Measurements from ENCODE around the gene SMTNL2.
A peak's percentile ranks its signal among the peaks of the same experiment; 100 is the strongest.
"Not testable (repeated sequence)": the region's sequence is repeated elsewhere in the genome, so short reads cannot be mapped to it uniquely, and the experiment has no call there.

Gene SMTNL2

DNA sequence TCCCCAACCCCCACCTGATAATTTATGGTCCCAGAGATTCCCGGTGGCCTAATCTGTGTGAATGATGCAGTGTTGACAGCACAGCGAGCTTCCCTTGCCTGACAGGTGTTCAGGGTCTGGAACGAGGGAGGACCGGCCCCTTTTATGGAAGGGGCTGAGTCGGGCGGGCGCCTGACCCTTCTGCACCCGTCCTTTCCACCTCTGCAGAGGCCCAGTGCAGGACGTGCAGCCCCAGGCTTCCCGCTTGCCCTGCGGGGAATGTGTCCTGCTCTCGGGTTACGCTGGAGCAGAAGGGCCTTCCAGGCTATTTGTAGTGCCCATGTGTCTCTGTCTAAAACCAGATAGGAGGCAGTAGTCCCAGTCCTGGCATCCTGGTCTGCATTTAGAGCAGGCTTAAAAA lies 16.2 kb downstream of the SMTNL2 start:
- FAIRE-seq (no peak), DNase-seq (ENCODE audit: low spot score) (no peak)

DNA sequence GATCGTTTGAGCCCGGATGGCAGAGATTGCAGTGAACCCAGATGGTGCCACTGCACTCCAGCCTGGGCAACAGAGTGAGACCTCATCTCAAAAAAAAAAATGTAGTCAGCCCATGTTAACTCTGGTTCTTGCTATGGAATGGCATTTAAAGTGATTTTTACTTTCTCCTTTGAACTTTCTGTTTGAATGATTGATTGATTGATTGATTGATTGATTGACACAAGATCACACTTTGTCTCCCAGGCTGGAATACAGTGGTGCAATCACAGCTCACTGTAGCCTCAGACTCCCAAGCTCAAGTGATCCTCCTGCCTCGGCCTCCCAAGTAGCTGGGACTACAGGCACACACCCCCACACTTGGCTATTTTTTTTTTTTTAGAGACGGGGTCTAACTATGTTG lies 17.0 kb downstream of the SMTNL2 start:
- no peak for DNase-seq (ENCODE audit: low spot score)
- no peak for FAIRE-seq

DNA sequence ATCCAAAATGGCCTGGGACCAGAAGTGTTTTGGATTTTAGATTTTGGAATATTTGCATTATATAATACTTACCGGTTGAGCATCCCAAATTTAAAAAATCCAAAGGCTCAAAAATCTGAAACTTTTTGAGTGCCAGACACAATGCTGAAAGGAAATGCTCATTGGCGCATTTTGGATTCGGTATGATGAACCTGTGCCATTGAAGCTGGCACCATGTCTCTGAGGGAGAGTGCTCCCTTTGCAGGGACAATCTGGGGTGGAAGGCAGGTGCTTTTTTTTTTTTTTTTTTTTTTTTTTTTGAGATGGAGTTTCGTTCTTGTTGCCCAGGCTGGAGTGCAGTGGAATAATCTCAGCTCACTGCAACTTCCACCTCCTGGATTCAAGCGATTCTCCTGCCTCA lies 17.7 kb downstream of the SMTNL2 start:
- FAIRE-seq: no peak

DNA sequence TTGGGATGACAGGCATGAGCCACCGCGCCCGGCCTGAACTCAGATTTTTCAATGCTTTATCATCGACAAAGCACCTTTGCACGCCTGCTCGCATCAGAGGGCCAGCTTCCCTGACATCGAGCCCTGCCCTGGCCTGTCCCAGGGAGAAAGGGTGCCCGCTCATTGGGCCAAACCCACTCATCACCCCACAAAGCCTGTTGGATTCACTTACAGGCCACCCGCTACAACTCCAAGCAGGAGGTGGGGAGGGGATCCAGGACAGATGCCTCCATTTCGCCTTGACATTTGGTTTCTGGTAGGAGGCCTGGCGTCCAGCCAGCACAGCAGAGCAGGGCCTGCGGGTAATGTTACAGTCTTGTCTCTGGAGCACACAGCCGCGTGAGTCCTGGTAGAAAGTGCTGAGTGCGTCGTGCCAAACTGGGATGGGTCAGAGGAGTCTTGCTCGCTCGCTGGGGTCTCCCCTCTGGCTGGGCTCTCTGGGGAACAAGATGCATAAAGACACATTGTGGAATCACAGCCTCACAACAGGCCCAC lies 19.8 kb downstream of the SMTNL2 start:
- FAIRE-seq (no peak), DNase-seq (ENCODE audit: low spot score) (peak; percentile 43)

More for the DNA sequence above, 17.7 kb downstream of the SMTNL2 start:
- DNase-seq (ENCODE audit: low spot score): no peak

DNA sequence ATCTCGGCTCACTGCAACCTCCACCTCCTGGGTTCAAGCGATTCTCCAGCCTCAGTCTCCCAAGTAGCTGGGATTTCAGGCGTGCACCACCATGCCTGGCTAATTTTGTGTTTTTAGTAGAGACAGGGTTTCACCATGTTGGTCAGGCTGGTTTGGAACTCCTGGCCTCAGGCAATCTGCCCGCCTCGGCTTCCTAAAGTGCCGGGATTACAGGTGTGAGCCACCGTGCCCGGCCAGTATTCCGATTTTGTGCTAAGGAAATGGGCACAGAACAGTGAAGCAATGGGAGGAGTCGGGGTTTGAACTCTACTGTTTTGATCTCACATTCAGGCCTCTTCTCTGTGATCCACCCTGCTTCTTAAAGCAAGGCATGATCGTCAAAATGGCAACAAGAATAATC lies 20.4 kb downstream of the SMTNL2 start:
- not testable (repeated sequence) for FAIRE-seq; DNase-seq (ENCODE audit: low spot score)

DNA sequence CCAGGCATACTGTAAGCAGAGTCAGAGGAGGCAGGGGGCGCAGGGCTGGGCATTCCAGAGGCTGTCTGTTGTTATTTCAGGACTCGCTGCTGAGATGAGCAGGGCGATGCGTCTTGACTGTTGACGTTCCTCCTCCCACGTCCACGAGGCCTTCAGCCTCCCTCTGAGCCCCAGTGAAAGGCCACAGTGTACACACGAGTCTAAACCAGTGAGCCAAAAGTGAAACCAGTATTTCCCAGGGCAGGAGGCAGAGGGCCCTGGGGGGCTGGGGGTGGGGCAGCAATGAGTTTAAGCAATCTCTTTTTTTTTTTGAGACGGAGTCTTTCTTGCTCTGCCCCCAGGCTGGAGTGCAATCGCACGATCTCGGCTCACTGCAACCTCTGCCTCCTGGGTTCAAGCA lies 21.5 kb downstream of the SMTNL2 start:
- no peak for DNase-seq (ENCODE audit: low spot score)
- FAIRE-seq: no peak

DNA sequence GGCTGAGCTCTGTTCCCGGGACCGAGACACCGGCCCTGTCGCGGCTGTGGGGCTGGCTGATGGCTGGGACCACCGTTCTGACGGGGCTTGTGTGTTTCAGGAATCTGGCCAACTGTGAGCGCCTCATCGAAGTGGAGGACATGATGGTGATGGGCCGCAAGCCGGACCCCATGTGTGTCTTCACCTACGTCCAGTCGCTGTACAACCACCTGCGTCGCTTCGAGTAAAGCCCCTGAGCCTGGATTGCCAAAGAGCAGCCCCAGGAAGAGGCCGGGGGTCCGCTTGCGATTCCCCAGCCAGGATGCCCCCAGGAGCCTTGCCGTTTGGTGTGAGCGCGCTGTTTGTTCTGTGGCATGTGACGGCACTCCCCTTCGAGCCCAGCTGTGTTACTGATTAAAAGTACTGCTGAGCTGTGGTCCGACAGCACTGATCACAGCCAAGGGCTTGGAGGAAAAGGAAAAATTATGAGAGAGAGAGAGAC lies 23.0 kb downstream of the SMTNL2 start:
- FAIRE-seq (no peak), DNase-seq (ENCODE audit: low spot score) (no peak)

DNA sequence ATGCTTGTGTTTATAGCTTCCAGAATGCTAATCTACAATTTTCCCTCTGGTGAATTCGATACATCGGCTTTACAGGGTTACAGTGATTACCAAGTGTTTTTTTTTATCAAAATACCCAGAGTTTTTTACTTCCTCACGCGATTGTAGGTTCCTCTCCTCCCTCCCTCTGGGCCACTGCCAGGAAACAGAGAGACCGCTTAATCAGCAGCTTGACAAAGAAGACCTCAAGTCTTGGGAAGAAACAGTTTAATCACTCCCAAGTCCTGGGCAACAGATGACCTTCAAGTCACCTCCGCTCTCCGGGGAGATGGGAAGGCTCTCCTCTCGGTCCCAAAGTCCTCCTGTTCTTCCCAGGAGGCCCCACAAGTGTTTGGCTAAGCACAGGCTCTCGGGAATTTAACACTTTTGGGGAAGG lies 23.5 kb downstream of the SMTNL2 start:
- FAIRE-seq: no peak
- no peak for DNase-seq (ENCODE audit: low spot score)

DNA sequence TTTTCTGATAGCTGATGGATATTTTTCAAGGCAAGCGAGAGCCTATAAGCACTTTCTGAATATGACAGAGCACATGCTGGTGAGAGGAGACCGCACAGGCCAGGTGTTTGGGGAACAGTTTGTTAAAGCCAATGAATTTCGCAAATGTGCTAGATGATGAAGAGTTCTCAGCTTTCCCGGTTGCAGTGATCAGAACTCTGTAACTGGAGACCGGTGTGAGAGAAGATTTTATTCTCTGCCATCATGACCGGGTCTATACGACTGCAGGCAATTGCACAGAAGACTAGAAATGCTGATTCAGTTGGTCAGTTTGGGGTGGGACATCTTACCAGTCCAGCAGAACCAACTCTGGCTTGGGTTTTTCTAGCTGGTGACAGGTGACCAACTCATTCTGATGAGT lies 25.4 kb downstream of the SMTNL2 start:
- DNase-seq (ENCODE audit: low spot score): no peak
- FAIRE-seq: no peak

DNA sequence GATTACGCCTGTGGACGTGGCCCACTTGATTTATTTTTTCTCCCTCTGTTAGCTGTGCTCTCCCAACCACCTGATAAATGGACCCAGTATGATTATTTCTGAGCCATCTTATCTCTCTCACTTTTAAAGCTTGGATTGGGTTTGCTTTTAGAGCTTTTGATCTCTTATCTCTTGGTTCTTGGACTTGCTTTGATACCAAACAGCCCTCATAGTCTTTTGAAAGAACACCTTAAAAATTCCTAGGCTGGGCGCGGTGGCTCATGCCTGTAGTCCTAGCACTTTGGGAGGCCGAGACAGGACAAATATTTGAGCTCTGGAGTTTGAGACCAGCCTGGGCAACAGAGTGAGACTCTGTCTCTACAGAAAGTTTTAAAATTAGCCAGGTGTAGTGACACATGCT lies 25.8 kb downstream of the SMTNL2 start:
- FAIRE-seq: no peak
- no peak for DNase-seq (ENCODE audit: low spot score)

DNA sequence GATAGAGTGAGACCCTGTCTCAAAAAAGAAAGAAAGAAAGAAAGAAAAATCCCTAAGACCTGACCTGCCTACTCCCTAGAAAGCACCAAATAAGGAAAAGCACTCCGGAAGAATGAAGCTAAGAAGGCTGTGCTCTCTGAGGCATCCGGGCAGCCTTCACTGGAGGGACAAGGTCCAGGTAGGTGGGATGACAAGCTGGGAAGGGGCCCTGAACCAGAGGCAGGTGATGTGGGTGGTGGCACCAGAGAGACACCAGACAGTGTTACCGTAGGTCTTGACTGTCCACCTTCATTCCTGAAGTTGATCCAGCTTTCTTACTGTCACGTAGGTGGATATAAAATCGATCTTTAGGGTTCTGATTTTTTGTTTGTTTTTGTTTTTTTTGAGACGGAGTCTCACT lies 26.3 kb downstream of the SMTNL2 start:
- DNase-seq (ENCODE audit: low spot score) (no peak), FAIRE-seq (no peak)

DNA sequence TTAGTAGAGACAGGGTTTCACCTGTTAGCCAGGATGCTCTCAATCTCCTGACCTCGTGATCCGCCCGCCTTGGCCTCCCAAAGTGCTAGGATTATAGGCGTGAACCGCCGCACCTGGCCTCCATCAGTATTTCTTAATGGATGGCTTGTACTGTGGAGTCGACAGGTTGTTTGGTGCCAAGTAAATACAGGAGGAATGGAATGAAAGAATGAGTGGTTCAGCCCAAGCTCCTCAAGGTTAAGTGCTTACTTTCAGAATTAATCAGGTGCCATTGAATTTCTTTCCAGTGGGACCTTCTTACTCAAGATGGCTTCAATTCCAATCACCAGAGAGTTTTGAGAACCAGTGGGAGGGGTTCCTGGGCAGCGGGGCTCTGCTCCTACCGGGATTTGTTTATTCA lies 32.1 kb downstream of the SMTNL2 start:
- FAIRE-seq (no peak), DNase-seq (ENCODE audit: low spot score) (no peak)

DNA sequence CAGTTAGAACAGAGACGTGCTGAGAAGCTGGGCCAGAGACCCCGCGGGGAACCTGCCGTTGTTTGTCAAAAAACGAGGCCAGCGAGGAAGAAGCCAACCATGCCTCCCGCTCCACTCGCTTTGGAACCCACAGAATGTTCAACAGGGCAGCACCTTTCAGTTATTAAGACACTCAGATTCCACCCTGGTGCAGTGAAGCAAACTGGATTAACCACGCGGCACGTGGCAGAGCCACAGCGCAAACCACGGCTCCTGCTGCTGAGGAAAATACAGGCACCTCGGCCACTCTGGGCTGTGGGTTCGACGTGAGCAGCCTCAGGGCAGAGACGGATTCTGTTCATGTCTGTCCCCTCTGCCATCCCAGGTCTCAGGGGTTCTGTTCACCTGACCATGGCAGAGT lies 32.8 kb downstream of the SMTNL2 start:
- DNase-seq (ENCODE audit: low spot score) (no peak), FAIRE-seq (no peak)

DNA sequence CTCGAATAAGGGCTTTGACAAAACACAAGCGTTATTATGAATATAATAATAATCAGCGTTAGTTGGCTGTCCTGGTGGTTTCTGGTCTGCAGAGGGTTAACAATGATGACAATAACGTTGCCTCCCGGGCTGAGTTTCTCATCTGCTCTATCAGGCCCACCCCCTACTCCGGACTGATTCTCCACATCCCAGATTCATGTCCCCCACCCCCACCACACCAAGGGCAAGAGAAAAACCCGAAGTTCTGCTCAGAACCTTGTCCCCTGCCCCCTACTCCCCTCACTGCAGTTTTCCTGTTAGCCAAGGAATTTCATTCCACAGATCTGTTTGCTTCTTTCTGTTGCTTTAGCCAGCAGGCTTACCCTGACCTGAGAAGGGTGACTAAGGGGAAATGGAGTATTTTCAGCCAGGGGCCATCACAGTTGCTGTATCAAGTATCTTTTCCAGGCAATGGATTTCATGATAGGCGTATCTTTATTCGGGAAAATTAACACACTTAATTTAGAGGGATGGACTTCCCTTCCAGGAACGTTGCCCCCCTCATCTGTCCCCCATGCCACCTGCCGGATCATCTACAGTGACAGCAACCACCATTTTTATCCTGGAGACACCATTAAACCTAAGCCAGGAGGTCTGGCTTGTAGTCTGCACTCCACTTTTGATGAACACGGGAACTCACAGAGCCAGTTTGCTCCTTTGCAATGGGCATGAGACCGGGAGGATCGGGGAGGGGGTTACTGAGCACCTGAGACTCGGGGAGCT lies 33.4 kb downstream of the SMTNL2 start:
- no peak for DNase-seq (ENCODE audit: low spot score)
- no peak for FAIRE-seq

DNA sequence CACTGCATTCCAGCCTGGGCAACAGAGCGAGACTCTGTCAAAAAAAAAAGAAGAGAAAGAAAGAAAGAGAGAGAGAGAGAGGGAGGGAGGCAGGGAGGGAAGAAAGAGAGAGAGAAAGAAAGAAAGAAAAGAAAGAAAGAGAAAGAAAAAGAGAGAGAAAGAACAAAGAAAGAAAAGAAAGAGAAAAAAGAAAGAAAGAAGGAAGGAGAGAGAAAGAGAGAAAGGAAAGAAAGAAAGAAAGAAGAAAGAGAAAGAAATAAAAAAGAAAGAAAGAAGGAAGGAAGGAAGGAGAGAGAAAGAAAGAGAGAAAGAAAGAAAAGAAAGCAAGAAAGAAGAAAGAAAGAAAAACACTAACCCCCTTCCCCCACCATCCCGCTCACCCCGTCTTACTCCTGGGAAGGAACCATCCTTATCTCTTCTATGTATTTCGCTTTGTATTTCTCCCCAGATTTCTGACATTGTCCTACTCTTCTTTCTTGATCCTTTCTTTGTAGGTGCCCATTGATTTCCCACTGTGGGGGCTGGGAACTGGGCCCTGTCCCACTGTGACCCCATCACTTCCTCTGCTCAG lies 36.3 kb downstream of the SMTNL2 start:
- FAIRE-seq (no peak), DNase-seq (ENCODE audit: low spot score) (no peak)

DNA sequence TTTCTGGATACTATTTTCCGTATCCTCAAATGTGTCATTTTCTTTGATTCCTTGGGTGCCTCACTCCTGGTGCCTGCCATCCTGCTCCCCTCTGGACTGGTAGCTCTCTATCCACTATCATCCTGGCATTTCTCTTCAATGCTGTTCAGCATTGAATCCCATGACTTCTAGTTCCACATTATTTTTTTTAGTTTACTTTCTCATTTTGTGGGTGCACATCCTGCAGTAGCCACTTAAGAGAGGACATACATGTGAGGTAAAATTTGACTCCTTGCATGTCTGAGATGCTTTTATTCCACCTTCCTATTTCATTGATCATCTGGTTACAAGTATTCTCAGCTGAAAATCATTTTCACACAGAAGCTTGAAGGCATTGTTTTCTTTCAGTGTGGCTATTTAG lies 38.0 kb downstream of the SMTNL2 start:
- FAIRE-seq (no peak), DNase-seq (ENCODE audit: low spot score) (no peak)

DNA sequence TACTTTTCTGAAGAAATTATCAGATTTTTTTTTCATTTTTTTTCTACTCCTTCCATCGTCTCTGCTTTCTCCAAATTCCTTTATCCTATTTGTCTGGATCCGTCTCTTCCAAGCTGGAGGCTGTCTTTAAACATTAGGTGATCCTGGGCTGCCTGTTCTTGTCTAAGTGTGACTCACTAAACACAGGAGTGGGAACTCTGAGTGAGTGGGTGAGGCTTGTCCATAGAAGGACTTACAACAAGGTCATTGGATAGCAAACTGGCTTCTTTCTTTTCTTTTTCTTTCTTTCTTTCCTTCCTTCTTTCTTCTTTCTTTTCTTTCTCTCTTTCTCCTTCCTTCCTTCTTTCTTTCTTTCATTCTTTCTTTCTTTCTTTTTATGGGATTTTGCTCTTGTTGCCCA lies 38.9 kb downstream of the SMTNL2 start:
- no peak for DNase-seq (ENCODE audit: low spot score)
- FAIRE-seq: no peak

DNA sequence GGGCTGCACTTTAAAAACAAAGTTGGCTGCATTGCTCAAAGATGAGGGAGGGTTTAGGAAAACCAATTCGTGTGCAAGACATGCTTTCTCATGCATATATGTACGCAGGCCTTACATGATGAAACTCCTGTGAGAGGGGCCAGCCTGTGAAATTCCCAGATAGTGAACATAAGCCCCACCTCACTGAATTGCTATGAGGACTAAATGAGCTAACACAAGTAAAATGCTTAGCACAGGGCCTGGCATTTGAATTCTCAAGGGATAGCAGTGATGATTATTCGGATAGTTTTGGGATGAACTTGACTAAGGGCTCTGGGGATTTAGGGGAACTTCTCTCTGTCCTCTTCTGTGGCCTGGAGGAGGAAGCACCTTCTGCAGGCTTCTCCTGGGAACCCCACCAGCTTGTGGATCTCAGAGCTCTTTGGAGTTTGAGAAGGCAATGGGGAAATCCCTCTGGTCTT lies 40.2 kb downstream of the SMTNL2 start:
- DNase-seq (ENCODE audit: low spot score); FAIRE-seq: not testable (repeated sequence)

DNA sequence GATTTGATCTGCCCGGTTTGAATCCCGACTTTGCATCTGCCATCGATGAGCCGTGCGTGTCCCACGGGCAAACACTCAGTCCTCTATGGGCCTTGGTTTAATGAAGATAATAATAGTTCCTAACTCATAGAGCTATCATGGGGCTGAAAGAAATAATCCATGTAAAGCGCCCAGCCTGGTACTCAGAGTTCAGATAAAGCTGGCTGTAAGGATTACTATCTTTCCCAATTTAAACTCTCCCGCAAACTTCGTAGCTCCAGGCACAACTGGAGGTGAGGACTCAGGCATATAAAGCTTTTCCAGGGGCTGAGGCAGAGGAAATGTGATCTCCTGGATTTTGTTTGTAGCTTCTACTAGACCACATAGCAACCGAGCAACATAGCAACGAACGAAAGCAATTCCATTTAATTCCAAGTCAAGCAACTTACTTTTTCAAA lies 40.9 kb downstream of the SMTNL2 start:
- DNase-seq (ENCODE audit: low spot score) (no peak), FAIRE-seq (no peak)

DNA sequence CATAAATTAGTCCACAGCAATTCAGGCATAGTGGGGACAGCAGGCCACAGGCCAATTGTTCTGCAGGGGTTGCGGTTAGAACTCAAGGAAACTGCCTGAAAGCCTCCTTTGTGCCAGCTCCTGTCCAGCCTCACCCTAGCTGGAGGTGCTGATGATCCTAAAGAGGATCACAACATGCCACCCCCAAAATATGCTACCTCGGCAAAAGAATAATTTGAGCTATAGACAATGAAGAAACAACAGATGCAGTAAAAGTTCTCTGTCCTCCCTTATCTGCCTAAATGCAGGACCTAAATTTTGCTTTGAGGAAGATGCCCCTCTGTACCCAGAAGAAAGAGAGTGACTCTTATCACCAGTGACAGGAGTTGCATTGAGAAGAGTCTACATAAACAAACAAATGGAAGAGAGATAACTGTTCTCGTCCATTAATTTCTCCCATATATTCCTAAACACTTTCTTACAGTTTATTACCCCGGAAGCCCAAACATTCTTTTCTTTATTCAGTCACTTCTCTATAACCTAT lies 42.5 kb downstream of the SMTNL2 start:
- FAIRE-seq: no peak
- no peak for DNase-seq (ENCODE audit: low spot score)

DNA sequence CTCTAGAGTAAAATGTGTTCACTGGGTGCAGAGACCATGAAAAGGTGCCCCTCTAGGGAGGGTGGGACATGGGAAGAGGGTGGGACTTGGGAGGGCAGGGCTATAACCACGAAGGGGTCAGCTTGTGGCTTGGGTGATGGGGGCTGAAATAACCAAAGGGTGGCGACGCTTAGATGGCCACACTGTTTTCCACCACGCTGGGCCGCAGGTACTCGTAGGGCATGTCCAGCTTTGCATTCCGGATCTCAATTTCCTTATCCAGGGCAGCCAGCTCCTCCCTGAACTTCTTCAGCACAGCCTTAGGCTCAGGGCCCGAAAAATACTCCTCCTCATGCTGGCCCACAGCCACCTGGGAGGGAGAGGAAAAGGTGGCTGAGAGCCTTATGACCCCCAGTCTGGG lies 47.1 kb downstream of the SMTNL2 start:
- no peak for FAIRE-seq
- no peak for DNase-seq (ENCODE audit: low spot score)

DNA sequence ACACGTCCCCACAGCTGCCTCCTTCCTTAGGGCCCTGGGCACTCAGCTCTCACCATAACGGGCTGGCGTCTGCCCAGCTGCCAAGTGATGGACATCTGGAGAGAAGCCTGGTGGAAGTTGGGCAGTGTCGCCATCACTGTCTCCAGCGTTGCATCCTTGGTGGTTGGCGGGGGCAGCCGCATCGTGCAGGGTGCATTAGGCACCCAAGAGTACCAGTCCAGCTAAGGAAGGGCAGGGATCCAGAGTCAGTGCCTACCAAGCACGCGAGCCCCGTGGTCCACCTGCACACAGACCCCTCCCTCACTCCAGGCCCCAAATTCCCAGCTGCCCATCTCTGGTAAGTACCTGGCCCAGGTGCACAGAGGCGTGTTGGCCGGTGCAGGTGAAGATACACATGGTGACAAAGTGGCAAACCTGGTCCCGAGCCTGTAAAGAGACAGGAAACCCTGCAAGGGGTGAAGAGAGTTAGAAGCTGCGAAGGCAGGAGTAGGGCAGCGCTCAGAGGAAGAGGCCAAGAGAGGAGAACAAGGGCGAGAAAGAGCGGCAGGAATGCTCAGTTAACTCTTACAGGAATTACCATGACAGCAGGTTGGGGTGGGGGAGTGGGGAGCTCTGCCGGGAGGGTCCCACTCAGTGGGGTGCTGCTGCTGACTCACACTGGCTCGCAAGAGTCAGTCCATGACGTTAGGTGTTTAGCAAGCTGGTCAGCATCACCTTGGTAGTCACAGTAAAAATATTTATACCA lies 47.7 kb downstream of the SMTNL2 start:
- FAIRE-seq: no peak

More for the DNA sequence above, 47.7 kb downstream of the SMTNL2 start:
- no peak for DNase-seq (ENCODE audit: low spot score)

Measured in urothelium cell line (cell line).